A549 (cell line): Measurements from ENCODE around the gene CYP1A2. TPM values are rescaled to one million over a fixed set of nuclear protein-coding genes. Genes with fewer than 3 reads are reported as not detected.

Source experiments
- ATAC-seq, 2 experiments: fragments of 200-7000 bp in 1 of 2; fragments of >200 bp in 1 of 2; cut with Nextera tagmentation in 1 of 2; cut with Tn5 transposase in 1 of 2; 3 replicates each; pipeline versions ENCODE4 v1.8.0 to v1.9.1; 2018 to 2020; ENCODE audit warnings: mild to moderate bottlenecking in 1 of 2, moderate library complexity in 1 of 2
- CTCF ChIA-PET: fragments of 300-600 bp; sonication (Branson Sonifier 250); formaldehyde crosslinking; extraction: SDS; loops from one replicate; lab custom pipeline; 2021; ENCODE audit warnings: antibody characterized with exemption, inconsistent platforms; lab: Yijun Ruan, JAX
- POLR2A ChIA-PET: fragments of 350-600 bp; formaldehyde crosslinking; extraction: SDS; loops from one replicate; lab custom pipeline; 2021; ENCODE audit warnings: antibody characterized with exemption, inconsistent platforms; lab: Yijun Ruan, JAX
- DNase-seq, 2 experiments: peaks; one replicate each; pipeline versions ENCODE4 v3.0.0 to v3.0.0-alpha.2; 2011 to 2016; ENCODE audit warnings: low read depth in 1 of 2, low spot score in 1 of 2
- FAIRE-seq: peaks from 2 replicates; lab custom pipeline; 2011; peaks lifted over from hg19 to GRCh38; lab: Jason Lieb, UNC
- H3K27ac ChIP-seq, 2 experiments: fragments of >200 bp; sonication (Bioruptor Twin); formaldehyde crosslinking; 3 replicates each; pipeline ENCODE4 v1.5.1; 2016 to 2017
- H3K4me1 ChIP-seq: fragments of >200 bp; sonication (Bioruptor Twin); formaldehyde crosslinking; 3 replicates; pipeline ENCODE4 v1.6.1; 2016
- H3K4me2 ChIP-seq: fragments of >200 bp; sonication (Bioruptor Twin); formaldehyde crosslinking; 3 replicates; pipeline ENCODE4 v1.6.1; 2016
- H3K4me3 ChIP-seq: fragments of >200 bp; sonication (Bioruptor Twin); formaldehyde crosslinking; 3 replicates; pipeline ENCODE4 v1.5.1; 2016
- H3K9me3 ChIP-seq: fragments of >200 bp; sonication (Bioruptor Twin); formaldehyde crosslinking; 3 replicates; pipeline ENCODE4 v1.6.1; 2016
- BCL3 ChIP-seq: fragments of >200 bp; sonication (Bioruptor Twin); formaldehyde crosslinking; IDR thresholded peaks from 3 replicates; pipeline ENCODE4 v1.6.1; 2016
- CBX8 ChIP-seq: fragments of 200-600 bp; sonication (generic); IDR thresholded peaks from 2 replicates; pipeline ENCODE4 v1.6.1; 2016
- CHD4 ChIP-seq: fragments of 200-600 bp; sonication (generic); IDR thresholded peaks from 2 replicates; pipeline ENCODE4 v1.6.1; 2016; ENCODE audit warnings: antibody characterized with exemption, mild to moderate bottlenecking, borderline replicate concordance
- CTCF ChIP-seq: fragments of >200 bp; sonication (Bioruptor Twin); formaldehyde crosslinking; IDR thresholded peaks from 3 replicates; pipeline ENCODE4 v1.5.1; 2016
- E2F6 ChIP-seq: IDR thresholded peaks from 2 replicates; pipeline ENCODE4 v1.6.1; 2012; ENCODE audit warnings: low read depth, borderline replicate concordance
- EHF ChIP-seq: fragments of 250-450 bp; sonication (Bioruptor Pico); IDR thresholded peaks from 2 replicates; pipeline ENCODE4 v1.5.0; 2020; ENCODE audit warnings: mild to moderate bottlenecking
- FOXS1 ChIP-seq: fragments of 250-450 bp; sonication (Bioruptor Pico); IDR thresholded peaks from 2 replicates; pipeline ENCODE4 v1.5.0; 2020; ENCODE audit warnings: mild to moderate bottlenecking, moderate library complexity
- GATA3 ChIP-seq: IDR thresholded peaks from 2 replicates; pipeline ENCODE4 v1.6.1; 2012; ENCODE audit warnings: borderline replicate concordance
- HDAC2 ChIP-seq: fragments of 200-600 bp; sonication (generic); IDR thresholded peaks from 2 replicates; pipeline ENCODE4 v1.6.1; 2016
- HOXB13 ChIP-seq: fragments of 250-450 bp; sonication (Bioruptor Pico); IDR thresholded peaks from 2 replicates; pipeline ENCODE4 v1.5.0; 2020; ENCODE audit warnings: low read depth, mild to moderate bottlenecking, moderate library complexity
- KDM1A ChIP-seq: fragments of 200-600 bp; sonication (generic); IDR thresholded peaks from 2 replicates; pipeline ENCODE4 v1.6.1; 2016; ENCODE audit warnings: low read depth, mild to moderate bottlenecking
- MAFK ChIP-seq: fragments of 450-650 bp; IDR thresholded peaks from 2 replicates; pipeline ENCODE4 v1.6.1; 2014; ENCODE audit not compliant: partially characterized antibody
- MAX ChIP-seq: IDR thresholded peaks from 2 replicates; pipeline ENCODE4 v1.6.1; 2012
- PHF8 ChIP-seq: fragments of 200-600 bp; sonication (generic); IDR thresholded peaks from 2 replicates; pipeline ENCODE4 v1.6.1; 2016; ENCODE audit warnings: low read depth, mild to moderate bottlenecking, antibody characterized with exemption, moderate library complexity, borderline replicate concordance
- POLR2AphosphoS2 ChIP-seq: conservative IDR thresholded peaks from 2 replicates; pipeline ENCODE4 v1.6.1; 2012; ENCODE audit warnings: low read length, improper control_type of control experiment, inconsistent platforms
- RARB ChIP-seq: fragments of 250-450 bp; sonication (Bioruptor Pico); IDR thresholded peaks from 2 replicates; pipeline ENCODE4 v1.8.0; 2021; ENCODE audit warnings: mild to moderate bottlenecking, moderate library complexity
- RCOR1 ChIP-seq: fragments of 150-350 bp; IDR thresholded peaks from 2 replicates; pipeline ENCODE4 v1.6.1; 2014; ENCODE audit warnings: antibody characterized with exemption, low read length, low read depth
- REST ChIP-seq: fragments of 200-600 bp; sonication (generic); IDR thresholded peaks from 2 replicates; pipeline ENCODE4 v1.6.1; 2016; ENCODE audit warnings: antibody characterized with exemption, mild to moderate bottlenecking, moderate library complexity
- SMC3 ChIP-seq: fragments of >200 bp; sonication (Bioruptor Twin); formaldehyde crosslinking; IDR thresholded peaks from 3 replicates; pipeline ENCODE4 v1.6.1; 2018; ENCODE audit warnings: inconsistent platforms
- TFCP2L1 ChIP-seq: fragments of 250-450 bp; sonication (Bioruptor Pico); IDR thresholded peaks from 2 replicates; pipeline ENCODE4 v1.5.0; 2021; ENCODE audit warnings: mild to moderate bottlenecking
- ZC3H11A ChIP-seq: fragments of 450-650 bp; IDR thresholded peaks from 2 replicates; pipeline ENCODE4 v1.6.1; 2014; ENCODE audit warnings: antibody characterized with exemption, mild to moderate bottlenecking
- ZNF302 ChIP-seq: fragments of 250-450 bp; sonication (Bioruptor Pico); IDR thresholded peaks from 2 replicates; pipeline ENCODE4 v1.9.0; 2021; ENCODE audit warnings: inconsistent platforms, mild to moderate bottlenecking, moderate library complexity
- WGBS: methylation state at CpG from one replicate; pipeline ENCODE4 v1.1.6; 2017; ENCODE audit errors: missing lambda C conversion rate; 5-methylcytosine and 5-hydroxymethylcytosine counted together
- polyA plus RNA-seq, 4 experiments: library from polyadenylated mRNA; depleted of rRNA in 3 of 4; stranded (reverse); fragments of >200 nt; fragmentation: RNase III in 1 of 4; extraction: RNeasy Plus Mini Kit Qiagen cat#74134 plus additional on column Dnase treatment in 1 of 4; gene quantifications; 2 replicates in 3 of 4; 3 replicates in 1 of 4; pipeline ENCODE4 v1.2.3, GENCODE V29; 2011 to 2017

The CYP1A2 gene
- polyA plus RNA-seq, 2 of the 4 experiments (the other 2 are of a cell fraction): not detected

- H3K27ac ChIP-seq: peak overlapping the region in 1 of 2 experiments; percentile 57; a peak in 1 of 6 replicates
- H3K4me1 ChIP-seq: peaks cover 7% of the 10 kb centered on the region; the same call in 2 of the 3 replicates
- TF ChIP-seq E2F6: no peak
- TF ChIP-seq BCL3: no peak
- no peak for TF ChIP-seq REST
- TF ChIP-seq MAX: no peak
- no peak for TF ChIP-seq RARB
- TF ChIP-seq FOXS1 (CRISPR knock-in tag): no peak
- no peak for TF ChIP-seq POLR2AphosphoS2
- no peak for TF ChIP-seq HDAC2
- TF ChIP-seq CBX8: no peak
- TF ChIP-seq HOXB13 (CRISPR knock-in tag): no peak
- POLR2A ChIA-PET: no interaction called here
- CTCF ChIA-PET: interaction anchor here (0.8 to 65.6 kb wide), 13 partner anchors 8 to 184 kb away, joined by 3 to 1908 read pairs (median 56); partner anchors contain the start of genes CPLX3, CSK, CYP1A1 and CYP1A2
- H3K4me2 ChIP-seq: no peak overlapping the region
- no peak for ATAC-seq
- H3K9me3 ChIP-seq: no peaks in the 10 kb centered on the region
- H3K4me3 ChIP-seq: no peak overlapping the region
- FAIRE-seq: no peak
- no peak for DNase-seq
- whole genome bisulfite sequencing: 79% methylated on average over 12 of the region's 14 CpGs
Measured at GRCh38 chr15:74767167-74768098, 18.8 kb downstream of the CYP1A2 start.

GRCh38 chr15:74768099-74768770 is 19.6 kb downstream of the CYP1A2 start:
- ChIA-PET POLR2A (no interaction called here), CTCF (interaction anchor here (0.7 to 65.6 kb wide), 33 partner anchors 8 to 401 kb away, joined by 3 to 1908 read pairs (median 7); partner anchors contain the start of genes CLK3, CPLX3, CSK and CYP11A1)
- no peak for DNase-seq
- ATAC-seq: peak in 1 of 2 experiments; percentile 5; a peak in 3 of 6 replicates
- no peak for FAIRE-seq
- peak overlapping the region; percentile 83 for H3K4me2 ChIP-seq
- 37% methylated on average over 15 of the region's 15 CpGs for WGBS
- no peak for TF ChIP-seq GATA3
- TF ChIP-seq CBX8: no peak
- peak; percentile 88 for TF ChIP-seq ZC3H11A
- no peaks in the 10 kb centered on the region for H3K9me3 ChIP-seq
- H3K4me1 ChIP-seq: peaks cover 7% of the 10 kb centered on the region; the same call in 2 of the 3 replicates
- peak overlapping the region; percentile 26; the same call in 2 of the 3 replicates for H3K4me3 ChIP-seq
- H3K27ac ChIP-seq: peak overlapping the region; percentile 41 to 57; a peak in 4 of 6 replicates

- CTCF ChIA-PET: interaction anchor here (0.6 to 65.6 kb wide), 45 partner anchors 9 to 983 kb away, joined by 3 to 1908 read pairs (median 5); partner anchors contain the start of genes CLK3, CPLX3, CSK and CYP11A1
- ATAC-seq (peak; percentile 60 to 73), DNase-seq (peak; percentile 71 to 93), FAIRE-seq (peak; percentile 70)
- Histone ChIP-seq H3K4me1 (peaks cover 7% of the 10 kb centered on the region; the same call in 2 of the 3 replicates), H3K4me3 (peak overlapping the region; percentile 26; the same call in 2 of the 3 replicates), H3K27ac (peak overlapping the region; percentile 41 to 57; a peak in 4 of 6 replicates), H3K4me2 (peak overlapping the region; percentile 83), H3K9me3 (no peaks in the 10 kb centered on the region)
- WGBS: under 1% methylated on average over 9 of the region's 9 CpGs
- POLR2A ChIA-PET: no interaction called here
- peak; percentile 98 for TF ChIP-seq SMC3
- TF ChIP-seq CBX8: no peak
- no peak for TF ChIP-seq CHD4
- no peak for TF ChIP-seq KDM1A
- peak; percentile 95 for TF ChIP-seq CTCF
- no peak for TF ChIP-seq RCOR1
- no peak for TF ChIP-seq PHF8
- no peak for TF ChIP-seq TFCP2L1
- TF ChIP-seq ZNF302: no peak
- no peak for TF ChIP-seq EHF (CRISPR knock-in tag)
- TF ChIP-seq MAFK: no peak
Measured at GRCh38 chr15:74768771-74769342, 20.2 kb downstream of the CYP1A2 start.
